Head of caudate nucleus (tissue), 42 donors: Measurements from ENCODE around the gene LIMCH1.
"Not testable (repeated sequence)": the region's sequence is repeated elsewhere in the genome, so short reads cannot be mapped to it uniquely, and the experiment has no call there.

ENCODE experiments used
- DNase-seq, 42 donors: peaks; one replicate each; pipeline versions ENCODE4 v3.0.0 to v3.0.0-alpha.2; 2020 to 2021; ENCODE audit warnings: mixed read lengths in 7 of 42
- intact Hi-C: fragments of 100-400 bp; cut with DNase I; formaldehyde crosslinking; loops from one replicate; pipeline ENCODE4 v1.15.0; 2022

Gene LIMCH1

DNA sequence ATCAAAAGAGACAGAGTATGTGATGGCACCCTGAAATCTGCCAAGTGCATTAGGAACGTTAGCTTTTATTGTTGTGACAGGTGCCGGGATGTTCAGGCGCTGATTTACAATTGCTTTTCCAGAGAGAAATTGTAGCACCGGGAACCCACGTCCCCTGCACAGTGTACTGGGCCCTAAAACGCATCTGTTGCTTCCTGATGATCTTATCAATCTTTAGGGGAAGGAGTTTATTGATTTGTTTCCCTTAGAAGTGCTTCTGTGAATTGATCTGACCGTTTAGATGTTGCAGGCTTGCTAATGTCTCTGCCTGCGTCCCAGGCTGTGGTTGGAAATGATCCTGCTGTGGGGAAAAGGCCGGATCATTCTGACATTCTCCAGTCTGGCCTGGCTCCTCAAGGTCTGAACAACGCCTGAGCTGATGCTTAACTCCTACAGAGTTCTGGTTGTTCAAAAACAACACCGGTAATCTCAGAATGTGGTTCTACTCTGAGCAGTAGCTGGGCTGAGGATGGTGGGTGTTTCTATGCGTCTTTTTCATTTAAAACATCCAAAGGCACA, 193.7 kb downstream of the LIMCH1 start:
- no peak for DNase-seq
- intact Hi-C loops, result no loop called here

- DNase-seq, result no peak
- intact Hi-C loops, result no loop called here
These were observed 196.4 kb downstream of the LIMCH1 start for GRCh38 chr4:41734371-41734770.

DNA sequence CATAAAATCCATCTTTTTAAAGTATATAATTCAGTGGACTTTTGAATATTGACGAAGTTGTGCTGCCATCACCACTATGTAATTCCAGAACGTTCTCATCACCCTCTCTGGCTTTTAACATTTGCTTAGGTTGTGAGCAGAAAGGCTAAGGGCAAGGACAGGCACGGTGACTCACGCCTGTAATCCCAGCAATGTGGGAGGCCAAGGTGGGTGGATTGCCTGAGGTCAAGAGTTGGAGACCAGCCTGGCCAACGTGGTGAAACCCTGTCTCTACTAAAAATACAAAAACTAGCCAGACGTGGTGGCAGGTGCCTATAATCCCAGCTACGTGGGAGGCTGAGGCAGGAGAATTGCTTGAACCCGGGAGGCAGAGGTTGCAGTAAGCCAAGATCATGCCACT, 199.5 kb downstream of the LIMCH1 start:
- intact Hi-C loops, DNase-seq: not testable (repeated sequence)

DNA sequence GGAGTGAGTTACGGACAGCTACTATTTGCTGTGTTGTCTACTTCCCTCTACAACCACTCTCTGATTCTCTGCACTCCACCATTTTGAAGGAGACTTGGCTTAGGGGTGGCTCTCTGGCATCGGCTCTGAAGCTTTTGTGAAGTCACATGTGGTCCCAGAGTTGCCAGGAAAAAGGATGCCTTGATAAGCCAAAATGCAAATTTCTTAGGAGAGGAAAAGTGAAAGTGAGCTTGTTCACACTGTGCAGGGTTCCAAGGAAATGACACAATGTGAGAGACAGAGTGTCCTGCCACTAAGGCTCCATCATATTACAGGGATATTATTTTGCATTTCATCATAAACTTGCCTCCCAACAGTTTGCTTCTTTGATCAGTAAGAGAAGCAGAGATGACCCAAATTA, 203.4 kb downstream of the LIMCH1 start:
- DNase-seq, result peak in 1 of 42 donors; percentile 39
- intact Hi-C loops, result no loop called here

GRCh38 chr4:41744572-41745291, 206.8 kb downstream of the LIMCH1 start:
- intact Hi-C loops, result no loop called here
- DNase-seq, result no peak

DNA sequence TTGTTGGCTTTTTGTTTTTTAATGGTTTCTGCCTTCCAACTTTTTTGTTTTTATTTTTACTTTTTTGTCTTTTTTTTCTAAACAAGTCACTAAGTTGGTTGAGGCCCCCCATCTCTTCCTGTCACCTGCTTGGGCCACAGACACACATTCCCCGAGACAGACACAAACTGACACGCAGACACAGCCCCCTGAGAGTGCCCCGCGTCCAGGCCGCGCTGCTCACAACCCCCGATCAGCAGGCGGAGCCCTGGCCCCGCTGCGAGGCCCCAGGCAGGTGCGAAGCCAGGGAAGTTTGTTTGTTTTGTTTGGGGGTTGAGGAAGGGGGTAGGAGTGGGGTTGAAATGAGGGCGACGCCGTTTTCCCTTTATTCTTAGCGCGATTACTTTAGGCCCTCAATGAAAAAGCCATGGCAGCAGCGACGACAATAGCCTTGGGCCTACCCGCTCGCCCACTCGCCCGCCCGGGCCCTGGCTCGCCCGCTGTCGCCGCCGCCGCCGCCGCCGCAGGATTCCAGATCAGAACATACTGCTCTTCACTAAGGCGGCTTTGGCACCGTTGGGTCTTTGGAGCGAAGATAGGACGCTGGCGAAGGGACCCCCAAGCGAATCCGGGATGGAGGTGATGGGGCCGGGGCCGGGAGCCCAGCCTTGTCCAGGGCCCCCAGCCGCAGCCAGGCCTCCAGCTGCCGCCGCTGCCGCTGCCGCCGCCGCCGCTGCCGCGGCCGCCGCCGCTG, 207.5 kb downstream of the LIMCH1 start:
- intact Hi-C loops, result no loop called here
- no peak for DNase-seq

DNA sequence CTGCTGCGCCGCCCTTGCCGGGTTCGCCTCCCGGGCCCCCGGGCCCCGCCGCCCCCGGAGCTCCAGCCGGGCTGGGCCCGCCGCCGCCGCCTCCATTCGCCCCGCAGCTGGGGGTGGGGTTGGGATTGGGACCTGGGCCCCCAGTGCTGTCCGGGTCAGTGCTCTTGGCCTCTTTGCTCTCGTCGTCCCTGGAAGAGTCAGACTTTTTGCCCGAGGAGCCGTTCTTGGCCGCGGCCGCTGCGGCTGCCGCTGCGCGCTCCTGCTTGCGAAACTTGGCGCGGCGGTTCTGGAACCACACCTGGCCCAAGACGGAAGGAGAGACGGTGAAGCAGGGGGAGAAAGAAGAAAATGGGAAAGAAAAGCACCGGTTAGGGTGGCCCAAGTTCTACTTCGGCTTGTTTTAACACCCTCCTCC, 208.1 kb downstream of the LIMCH1 start:
- intact Hi-C loops, result no loop called here
- DNase-seq, result no peak

DNA sequence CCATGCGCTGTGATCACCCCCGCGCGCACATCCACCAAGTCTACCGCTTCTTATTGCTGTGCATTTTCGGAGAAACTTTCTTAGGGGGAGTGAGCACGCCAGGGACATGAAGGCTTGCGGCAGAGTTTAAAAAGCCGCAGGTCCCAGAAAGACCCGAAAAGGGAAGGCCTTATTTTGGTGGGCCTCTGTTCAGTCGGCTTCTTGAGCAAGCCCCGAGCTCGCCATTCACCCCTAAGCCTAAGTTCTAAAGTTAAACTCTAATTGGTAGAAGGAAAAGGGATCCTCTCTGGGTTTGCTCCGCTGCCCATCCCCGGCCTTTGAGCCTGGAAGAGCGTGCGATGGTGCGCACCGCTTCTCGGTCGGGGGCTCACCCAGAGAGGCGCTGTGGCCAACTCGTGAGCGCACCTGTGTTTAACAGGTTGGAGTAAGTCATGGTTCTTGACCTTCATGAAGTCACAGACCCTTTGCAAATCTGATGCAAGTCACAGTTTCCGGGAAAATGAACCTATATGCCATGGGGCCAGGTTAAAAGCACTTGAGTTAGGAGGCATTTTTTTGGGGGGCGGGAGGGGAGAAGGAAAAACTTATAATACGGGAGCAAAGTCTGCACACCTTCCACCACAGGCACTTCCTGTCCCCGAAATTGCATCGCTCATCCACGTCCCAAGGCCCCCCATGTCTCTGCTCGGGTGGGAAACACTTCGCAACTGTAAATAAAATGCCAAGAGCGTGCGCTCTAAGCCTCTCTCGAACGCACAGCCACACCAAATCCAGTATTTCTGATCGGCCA, 208.7 kb downstream of the LIMCH1 start:
- intact Hi-C loops, result no loop called here
- DNase-seq, result no peak

DNA sequence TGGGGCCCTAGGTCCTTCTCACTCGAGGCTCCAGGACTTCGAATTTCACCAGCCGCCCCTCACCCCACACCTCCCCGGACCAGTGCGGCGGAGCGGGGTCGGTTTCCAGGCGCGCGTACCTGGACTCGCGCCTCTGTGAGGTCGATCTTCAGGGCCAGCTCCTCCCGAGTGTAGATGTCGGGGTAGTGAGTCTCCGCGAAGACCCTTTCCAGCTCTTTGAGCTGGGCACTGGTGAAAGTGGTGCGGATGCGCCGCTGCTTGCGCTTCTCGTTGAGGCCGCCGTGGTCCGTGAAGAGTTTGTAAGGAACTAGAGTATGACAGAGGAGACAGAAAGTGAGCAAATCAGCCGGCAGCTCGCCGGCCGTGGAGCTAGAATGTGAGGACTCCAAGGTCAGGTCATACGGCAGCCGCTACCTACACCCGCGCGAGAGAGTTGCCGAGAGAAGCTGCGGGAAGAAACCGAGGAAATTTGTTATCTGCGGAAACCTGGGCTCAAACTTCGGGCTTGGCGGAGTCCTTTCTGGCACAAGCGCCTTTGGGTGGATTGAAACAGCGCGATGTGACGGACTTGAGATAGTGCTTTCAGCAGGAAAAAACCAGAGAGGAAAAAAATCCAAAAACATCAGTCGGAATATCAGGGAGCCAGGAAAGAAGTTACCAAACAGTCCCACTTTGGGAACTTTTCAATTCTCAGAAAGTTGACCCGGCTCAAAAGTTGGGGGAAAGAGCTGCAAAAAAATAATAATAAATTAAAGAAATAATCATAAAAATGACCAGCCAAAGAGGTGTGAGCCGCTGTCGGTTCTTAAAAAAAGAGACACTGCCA, 209.5 kb downstream of the LIMCH1 start:
- intact Hi-C loops, result no loop called here
- DNase-seq, result no peak

GRCh38 chr4:41748074-41748570, 210.2 kb downstream of the LIMCH1 start:
- DNase-seq, result no peak
- intact Hi-C loops, result no loop called here

- no peak for DNase-seq
- intact Hi-C loops, result no loop called here
These were observed 210.9 kb downstream of the LIMCH1 start, which contains the start of gene PHOX2B for GRCh38 chr4:41748571-41749475. PHOX2B (minus strand) TSS chr4:41748725; CDS start chr4:41748610, 115 bp downstream.

- intact Hi-C loops, result no loop called here
- DNase-seq, result no peak
These were observed 211.7 kb downstream of the LIMCH1 start for GRCh38 chr4:41749631-41750039.
